GM12875 (cell line): ENCODE measurements around the gene C2orf42.
"Not testable (repeated sequence)": the region's sequence is repeated elsewhere in the genome, so short reads cannot be mapped to it uniquely, and the experiment has no call there.

Experiments used
- H3K4me3 ChIP-seq: one replicate; pipeline ENCODE4 v1.5.1; 2011; ENCODE audit warnings: low read depth, low read length, control low read depth
- TF ChIP-seq, protein P1 (sequence below): IDR thresholded peaks from 2 replicates; pipeline ENCODE4 v1.5.1; 2011; ENCODE audit warnings: low read depth, mild to moderate bottlenecking, control low read depth, inconsistent platforms, low read length, moderate library complexity, borderline replicate concordance; ENCODE audit not compliant: insufficient read depth

Gene C2orf42

GRCh38 chr2:70144443-70145143 is 46.2 kb downstream of the C2orf42 start:
- no peak overlapping the region for H3K4me3 ChIP-seq
- TF ChIP-seq, protein P1, sequence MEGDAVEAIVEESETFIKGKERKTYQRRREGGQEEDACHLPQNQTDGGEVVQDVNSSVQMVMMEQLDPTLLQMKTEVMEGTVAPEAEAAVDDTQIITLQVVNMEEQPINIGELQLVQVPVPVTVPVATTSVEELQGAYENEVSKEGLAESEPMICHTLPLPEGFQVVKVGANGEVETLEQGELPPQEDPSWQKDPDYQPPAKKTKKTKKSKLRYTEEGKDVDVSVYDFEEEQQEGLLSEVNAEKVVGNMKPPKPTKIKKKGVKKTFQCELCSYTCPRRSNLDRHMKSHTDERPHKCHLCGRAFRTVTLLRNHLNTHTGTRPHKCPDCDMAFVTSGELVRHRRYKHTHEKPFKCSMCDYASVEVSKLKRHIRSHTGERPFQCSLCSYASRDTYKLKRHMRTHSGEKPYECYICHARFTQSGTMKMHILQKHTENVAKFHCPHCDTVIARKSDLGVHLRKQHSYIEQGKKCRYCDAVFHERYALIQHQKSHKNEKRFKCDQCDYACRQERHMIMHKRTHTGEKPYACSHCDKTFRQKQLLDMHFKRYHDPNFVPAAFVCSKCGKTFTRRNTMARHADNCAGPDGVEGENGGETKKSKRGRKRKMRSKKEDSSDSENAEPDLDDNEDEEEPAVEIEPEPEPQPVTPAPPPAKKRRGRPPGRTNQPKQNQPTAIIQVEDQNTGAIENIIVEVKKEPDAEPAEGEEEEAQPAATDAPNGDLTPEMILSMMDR: no peak

- H3K4me3 ChIP-seq: peak overlapping the region; percentile 3
- TF ChIP-seq, protein P1: no peak
Measured at GRCh38 chr2:70143314-70144150, 47.3 kb downstream of the C2orf42 start.

- TF ChIP-seq, protein P1: peak; percentile 97
- peak overlapping the region; percentile 62 for H3K4me3 ChIP-seq
Measured at GRCh38 chr2:70142590-70143313, 48.1 kb downstream of the C2orf42 start.

DNA sequence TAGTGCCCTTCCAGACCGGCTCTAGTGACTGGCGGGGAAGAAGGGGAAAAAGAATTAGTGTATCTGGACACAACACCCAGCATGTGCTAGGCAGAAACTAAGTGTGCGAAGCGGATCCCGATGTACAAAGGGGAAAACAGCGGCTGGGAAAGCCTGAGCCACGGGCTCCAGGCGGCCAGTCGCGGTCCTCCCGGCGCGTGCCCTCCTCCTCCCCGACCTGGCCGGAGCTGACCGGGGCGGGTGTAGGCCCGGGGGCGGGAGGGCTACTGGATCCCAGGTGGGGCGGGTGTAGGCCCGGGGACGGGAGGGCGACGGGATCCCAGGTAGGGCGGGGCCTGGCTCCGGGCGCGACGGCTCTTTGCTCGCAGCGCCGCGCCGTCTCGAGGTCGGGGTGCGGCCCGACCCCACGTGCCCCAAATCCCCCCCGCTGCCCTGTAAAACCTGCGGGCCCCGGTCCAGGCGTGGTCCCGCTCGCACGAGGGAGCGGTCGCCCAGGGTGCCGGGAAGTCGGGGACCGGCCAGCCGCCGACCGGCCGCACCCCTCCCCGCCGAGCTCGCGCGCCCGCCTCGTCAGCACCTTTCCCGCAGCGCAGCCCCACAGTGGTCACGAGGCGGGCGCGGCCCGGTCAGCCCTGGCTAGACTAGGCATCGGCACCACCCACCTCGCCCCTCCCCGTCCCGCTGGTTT is 48.8 kb downstream of the C2orf42 start:
- H3K4me3 ChIP-seq: peak overlapping the region; percentile 62
- TF ChIP-seq, protein P1: no peak

DNA sequence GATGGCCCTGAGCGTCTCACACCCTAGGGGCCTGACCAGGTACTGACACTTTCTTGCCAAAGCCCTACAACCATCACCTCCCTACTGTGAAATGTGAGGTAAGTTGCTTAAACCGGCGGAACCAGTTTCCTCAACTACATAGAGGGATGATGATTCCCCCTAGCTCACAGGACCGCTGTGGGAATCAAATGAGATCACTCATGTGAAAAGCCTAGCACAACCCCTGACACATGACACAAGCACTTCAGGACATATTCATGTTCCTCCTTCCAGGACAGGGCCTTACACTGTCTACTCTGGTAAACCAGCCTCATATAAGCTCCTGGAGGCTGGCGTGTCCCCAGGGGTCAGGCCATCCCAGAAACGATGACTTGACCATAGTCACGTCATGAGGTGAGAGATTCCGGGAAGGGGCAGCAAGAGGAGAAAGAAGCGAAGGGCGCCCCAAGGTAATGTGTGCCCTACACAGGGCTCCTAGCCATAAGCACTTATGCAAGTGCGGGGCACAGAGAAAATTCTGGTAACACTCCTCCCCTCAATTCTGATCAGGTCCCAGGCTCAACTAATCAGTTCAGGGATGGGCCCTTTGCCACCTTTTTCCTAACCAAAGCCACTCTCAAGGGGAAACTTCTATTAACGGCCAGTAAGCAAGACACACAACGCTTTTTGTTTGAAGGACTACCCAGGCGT is 49.5 kb downstream of the C2orf42 start:
- H3K4me3 ChIP-seq: peak overlapping the region; percentile 62
- TF ChIP-seq, protein P1: peak; percentile 79

- TF ChIP-seq, protein P1: no peak
- no peak overlapping the region for H3K4me3 ChIP-seq
Measured at GRCh38 chr2:70140791-70141211, 50.0 kb downstream of the C2orf42 start.

DNA sequence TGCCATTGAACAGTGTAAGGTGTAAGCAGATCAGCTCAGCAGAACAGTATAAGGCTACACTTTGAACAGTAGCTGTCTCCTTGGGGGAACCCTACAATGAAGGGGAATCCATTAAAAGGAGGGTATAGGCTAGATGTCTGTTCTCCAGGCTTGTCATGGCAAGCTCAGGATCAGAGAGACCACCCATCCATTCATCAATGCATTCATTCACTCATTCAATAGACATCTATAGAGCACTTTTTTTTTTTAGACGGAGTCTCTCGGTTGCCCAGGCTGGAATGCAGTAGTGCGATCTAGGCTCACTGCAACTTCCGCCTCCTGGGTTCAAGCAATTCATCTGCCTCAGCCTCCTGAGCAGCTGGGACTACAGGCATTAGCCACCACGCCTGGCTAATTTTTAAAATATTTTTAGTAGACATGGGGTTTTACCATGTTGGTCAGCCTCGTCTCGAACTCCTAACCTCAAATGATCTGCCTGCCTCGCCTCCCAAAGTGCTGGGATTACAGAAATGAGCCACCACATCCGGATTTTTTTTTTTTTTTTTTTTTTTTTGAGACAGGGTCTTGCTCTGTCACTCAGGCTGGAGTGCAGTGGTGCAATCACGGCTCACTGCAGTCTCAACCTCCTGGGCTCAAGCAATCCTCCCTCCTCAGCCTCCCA is 56.4 kb downstream of the C2orf42 start:
- H3K4me3 ChIP-seq: not testable (repeated sequence)
